HG02610 (cell line): ENCODE measurements around the gene CCDC187.

Experiments
- ATAC-seq: cut with Tn5 transposase; IDR thresholded peaks from one replicate; pipeline ENCODE4 v1.9.1; 2021; ENCODE audit warnings: mild to moderate bottlenecking, moderate library complexity; ENCODE audit not compliant: unreplicated experiment

CCDC187 gene

DNA sequence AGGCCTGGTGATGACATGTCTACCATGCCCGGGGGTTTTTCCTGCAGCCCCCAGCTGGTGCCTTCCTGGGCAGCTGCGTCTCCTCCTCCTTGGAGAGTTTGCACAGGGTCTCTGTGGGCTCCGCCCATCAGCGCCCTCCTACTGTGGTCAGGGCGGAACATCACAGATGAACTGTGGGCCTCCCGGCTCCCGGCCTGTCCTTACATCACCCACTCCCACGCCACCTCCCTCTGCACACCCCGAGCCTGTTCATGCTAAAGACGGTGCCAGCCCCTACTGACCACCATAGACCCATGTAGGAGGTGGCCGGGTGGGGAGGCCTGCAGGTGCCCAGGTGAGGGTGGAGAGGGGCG, 36.0 kb upstream of the CCDC187 start:
- ATAC-seq: no peak

DNA sequence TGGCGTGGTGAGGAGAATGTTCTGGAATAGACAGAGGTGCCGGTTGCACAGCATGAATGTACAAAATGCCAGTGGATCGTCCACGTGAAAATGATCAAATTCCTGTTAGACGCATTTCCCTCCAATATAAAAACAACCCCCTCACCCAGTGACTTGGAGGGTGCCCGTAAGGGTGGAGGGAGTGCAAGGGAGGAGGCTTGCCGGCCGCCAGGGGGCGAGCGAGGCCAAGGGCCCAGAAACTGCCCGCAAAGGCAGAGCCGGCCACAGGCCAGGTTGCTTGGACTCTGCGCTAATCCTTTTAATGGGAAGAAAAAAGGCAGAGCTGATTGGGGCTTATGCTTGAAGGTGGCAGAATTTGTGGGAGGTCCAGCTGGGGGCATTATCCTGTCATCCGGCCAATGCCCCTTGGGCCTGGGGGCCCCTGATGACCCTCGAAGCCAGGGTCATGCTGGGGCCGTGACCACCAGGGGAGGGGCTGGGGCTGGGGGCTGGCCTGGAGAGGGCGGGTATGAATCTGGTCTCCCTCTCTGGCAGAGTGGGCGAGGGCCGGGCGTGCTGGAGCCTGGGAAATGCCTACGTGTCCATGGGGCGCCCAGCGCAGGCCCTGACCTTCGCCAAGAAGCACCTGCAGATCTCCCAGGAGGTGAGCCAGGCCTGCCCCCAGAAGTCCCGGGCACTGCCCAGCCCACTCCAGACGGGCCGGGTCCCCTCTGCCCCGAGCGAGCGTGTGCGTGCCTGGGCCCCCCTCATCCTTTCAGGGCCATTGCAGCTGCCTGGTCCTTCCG, 35.5 kb upstream of the CCDC187 start:
- no peak for ATAC-seq

DNA sequence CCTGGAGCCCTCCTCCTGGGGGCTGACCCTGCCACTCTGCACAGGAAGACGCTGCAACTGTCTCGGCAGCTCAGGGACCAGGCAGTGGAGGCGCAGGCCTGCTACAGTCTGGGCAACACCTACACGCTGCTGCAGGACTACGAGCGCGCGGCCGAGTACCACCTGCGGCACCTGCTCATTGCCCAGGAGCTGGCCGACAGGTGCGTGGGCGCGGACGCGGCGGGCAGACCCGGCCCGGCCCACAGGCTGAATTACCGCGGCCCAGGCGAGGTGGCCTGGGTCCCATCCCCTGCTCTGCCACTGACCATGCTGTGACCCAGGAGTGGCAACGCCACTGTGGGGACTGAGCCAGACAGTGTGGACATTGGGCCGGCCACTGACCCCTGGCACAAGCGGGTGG, 34.6 kb upstream of the CCDC187 start:
- ATAC-seq: no peak

DNA sequence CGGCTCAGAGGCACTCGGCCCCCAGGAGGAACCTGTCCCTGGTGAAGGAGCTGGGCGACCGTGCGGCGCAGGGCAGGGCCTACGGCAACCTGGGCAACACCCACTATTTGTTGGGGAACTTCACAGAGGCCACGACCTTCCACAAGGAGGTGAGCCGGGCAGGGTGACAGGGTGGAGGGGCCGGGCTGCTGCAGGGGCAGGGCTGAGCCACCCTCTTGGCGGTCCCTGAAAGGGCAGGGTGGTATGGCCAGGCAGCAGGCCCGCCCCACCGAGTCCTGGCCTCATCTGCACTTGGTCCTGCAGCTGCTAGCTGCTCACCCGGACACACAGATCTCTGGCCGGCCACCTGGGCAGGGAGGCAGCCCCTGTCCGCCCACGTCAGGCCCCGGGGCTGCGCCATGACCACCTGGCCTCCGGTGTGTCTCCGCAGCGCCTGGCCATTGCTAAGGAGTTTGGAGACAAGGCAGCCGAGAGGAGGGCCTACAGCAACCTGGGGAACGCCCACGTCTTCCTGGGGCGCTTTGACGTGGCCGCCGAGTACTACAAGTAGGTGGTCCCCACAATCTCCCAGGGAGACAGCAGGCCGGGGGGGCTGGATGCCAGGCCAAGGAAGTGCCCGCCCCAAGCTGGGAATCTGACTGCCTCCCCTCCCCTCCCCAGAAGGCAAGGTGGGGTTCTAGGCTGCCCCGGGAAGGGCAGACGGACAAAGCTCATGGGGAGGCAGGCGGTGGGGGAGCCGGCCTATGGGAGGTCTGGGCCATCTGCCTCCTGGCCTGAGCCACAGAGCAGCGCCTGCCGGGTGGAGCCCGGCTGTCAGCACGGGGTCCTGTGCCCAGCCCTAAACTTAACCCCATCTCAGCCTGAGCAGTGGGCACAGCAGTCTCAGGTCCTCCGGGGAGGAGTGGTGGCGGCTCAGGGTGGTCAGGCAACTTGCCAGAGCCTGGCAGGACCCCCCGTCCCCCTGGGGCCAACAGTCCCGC, 33.8 kb upstream of the CCDC187 start:
- ATAC-seq: no peak

DNA sequence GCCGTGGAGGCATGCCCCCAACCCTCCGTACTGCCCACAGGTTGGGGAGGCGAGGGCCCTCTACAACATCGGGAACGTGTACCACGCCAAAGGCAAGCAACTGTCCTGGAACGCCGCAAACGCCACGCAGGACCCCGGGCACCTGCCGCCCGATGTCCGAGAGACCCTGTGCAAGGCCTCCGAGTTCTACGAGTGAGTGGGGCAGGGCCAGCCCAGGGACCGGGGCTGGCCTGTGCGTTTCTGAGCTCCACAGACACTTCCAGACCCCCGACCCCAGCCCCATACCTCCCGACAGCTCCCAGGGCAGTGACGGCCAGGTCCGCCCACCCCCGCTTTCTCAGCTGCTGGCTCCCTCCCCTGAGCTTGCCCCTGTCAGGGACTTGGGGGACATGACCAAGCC, 33.0 kb upstream of the CCDC187 start:
- no peak for ATAC-seq

DNA sequence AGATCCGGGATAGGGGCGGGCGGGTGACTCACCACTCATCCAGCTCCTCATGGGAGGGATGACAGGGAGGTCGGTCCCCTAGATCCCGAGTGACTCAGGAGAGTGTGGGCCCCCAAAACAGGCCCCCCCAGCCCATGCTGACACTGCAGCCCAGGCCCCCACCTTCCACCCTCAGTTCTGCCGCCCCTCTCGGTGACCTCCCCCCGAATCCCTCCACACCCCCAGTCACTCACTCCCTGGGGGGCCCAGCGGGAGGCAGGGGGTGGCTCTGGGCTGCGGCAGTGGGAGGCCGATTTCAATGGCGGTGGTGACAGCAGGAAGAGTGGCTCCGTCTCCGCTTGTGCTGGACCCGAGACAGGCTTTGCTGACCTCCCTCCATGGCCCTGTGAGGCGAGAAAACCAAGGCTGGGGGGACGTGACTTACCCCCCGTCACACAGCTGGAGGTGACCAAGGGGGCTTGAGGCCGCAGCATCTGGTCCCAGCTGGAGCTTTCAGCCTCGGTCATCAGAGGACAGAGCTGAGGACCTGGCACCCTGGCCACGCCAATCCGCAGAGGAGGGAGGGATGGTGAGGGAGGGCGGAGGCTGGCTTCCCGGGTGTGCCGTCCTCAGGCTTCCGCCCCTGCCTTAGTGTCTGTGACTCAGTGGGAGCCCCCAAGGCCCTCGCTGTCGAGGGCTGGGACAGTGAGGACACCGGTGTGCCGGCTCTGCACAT, 32.4 kb upstream of the CCDC187 start:
- no peak for ATAC-seq

DNA sequence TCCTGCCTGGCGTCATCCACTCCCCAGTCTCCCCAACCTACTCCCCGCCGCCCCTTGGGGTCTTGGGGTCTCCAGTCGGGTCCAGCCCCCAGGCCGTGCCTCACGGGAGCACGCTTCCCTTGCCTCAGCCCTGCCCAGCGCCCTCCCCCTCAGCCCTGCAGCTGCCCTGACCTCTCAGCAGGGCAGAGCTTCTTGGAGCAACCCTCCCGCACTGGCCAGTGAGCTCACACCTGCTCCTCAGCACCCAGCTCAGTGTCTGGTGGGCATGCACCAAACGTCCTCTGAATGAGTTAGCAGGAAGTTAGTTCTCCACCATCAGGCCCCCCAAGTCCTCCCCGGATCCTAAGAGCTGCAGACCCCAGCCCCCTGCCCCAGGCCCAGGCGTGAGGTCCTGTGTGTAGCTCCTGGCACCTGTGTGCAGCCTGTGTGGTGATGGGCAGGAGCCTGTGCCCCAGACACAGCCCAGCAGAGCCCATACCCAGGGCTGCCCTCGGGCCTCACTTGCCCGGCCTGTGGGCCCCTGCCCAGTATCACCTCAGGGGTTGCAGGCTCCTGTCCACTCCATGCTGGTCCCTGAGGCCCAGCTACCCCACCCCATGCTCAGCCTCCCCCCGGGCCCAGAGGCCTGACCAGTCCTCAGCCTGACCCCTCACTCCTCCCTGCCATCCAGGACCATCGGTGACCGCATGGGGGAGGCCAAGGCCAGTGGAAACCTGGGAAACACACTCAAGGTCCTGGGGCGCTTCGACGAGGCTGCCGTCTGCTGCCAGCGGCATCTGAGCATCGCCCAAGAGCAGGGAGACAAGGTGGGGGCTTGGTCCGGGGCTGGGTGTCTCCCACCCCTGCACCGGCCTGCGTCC, 31.6 kb upstream of the CCDC187 start:
- ATAC-seq: no peak

DNA sequence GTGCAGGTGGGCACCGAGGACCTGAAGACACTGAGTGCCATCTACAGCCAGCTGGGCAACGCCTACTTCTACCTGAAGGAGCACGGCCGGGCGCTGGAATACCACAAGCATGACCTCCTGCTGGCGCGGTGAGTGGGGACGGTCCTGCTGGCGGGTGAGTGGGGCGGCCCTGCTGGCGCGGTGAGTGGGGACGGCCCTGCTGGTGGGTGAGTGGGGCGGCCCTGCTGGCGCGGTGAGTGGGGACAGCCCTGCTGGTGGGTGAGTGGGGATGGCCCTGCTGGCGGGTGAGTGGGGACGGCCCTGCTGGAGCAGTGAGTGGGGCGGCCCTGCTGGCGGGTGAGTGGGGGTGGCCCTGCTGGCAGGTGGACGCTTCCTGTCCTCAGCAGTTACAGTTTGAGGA, 30.6 kb upstream of the CCDC187 start:
- no peak for ATAC-seq

DNA sequence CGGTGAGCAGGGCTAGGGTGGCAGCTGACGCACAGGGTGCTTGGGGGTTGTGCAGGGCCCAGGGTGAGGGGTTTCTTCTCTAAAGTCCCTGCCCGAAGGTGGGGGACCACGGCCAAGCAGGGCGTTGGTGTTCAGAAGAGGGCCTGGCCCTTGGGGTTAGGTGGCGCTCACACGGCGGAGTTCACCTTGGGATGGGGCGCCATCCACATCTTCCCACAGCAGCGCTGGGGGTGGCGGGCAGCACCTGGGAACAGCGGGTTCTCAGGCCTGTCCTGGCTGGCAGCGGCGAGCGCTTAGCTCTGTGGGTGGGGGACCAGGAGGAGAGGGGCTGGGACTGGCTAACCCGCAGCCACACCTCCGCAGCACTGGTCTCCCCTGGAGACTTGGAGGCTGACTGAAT, 29.6 kb upstream of the CCDC187 start:
- no peak for ATAC-seq

DNA sequence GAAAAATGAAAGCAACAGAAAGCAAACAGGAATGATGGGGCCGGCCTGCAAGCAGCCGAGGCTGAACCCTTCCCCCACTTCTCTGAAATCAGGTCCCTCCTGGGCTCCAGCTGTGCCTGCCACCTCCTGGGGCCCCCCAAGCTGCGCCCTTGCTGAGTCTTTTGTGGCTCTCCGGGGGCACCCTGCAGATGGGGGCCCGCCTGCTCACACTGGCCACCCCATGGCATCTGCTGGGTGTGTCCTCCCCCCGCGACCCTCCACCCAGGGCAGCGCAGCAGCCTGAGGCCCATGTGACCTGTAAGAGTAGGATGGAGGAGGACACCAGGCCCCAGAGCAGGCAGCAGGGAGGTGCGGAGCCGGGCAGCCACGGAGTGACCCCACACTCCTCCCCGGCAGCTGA, 29.2 kb upstream of the CCDC187 start:
- ATAC-seq: no peak

DNA sequence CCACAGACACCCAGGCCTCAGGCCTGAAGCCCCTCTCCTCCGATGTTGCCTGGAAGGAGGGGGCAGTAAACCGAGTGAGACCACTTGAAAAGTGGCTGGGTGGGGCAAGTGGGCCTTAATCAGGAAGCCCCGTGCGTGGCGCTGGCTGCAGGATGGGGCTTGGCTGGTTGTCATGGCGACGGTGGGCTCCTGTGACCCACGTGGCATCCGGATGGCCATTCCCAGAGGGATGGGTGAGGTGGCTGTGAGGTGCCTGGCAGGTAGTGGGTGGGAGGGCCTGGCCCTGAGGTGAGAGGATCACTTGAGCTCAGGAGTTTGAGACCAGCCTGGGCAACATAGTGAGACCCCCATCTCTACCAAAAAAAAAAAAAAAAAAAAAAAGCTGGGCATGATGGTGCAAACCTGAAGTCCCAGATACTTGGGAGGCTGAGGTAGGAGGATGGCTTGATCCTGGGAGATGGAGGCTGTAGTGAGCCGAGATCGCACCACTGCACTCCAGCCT, 28.6 kb upstream of the CCDC187 start:
- no peak for ATAC-seq

DNA sequence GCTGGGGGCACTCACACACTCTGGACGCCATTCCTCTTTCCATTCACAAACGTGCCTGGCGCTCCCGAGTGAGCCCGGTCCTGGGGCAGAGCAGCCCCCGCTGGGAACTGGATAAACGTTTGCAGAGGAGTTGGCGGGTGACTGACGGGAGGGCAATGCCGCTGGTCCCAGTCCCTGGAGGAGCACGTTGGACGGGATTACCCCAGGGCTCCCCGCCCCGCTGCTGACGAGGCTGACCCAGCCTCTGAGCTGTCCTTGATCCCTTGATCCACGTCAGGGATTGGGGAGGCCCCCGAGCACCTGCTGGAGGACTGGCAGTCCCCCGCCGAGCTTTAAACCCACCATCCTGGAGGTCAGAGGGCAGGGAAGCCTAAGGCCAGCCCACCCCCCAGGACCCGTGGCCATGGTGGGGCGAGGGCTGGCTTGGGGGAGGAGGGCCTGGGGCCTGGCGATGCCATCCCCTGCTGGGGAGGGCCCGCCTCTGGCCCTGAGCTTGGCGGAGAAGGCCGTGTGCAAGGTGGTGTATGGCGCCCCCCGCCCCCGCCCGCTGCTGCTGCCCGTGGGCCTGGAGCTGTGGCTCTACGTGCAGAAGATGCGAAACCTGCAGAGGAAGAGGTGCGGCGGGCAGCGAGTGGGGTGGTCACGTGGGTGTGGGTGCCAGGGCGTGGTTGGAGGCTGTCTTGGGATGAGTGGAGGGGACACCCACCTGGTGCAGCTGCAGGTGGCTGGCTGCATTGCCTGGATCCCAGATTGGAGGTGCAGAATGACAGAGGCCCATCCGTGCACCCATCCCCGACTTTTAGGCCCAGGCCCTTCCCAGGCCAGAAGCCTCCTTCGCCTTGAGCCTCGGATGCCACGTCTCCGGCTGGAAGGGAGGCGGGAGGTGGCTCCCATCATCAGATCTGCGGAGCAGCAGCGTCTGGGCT, 27.9 kb upstream of the CCDC187 start:
- ATAC-seq: no peak

DNA sequence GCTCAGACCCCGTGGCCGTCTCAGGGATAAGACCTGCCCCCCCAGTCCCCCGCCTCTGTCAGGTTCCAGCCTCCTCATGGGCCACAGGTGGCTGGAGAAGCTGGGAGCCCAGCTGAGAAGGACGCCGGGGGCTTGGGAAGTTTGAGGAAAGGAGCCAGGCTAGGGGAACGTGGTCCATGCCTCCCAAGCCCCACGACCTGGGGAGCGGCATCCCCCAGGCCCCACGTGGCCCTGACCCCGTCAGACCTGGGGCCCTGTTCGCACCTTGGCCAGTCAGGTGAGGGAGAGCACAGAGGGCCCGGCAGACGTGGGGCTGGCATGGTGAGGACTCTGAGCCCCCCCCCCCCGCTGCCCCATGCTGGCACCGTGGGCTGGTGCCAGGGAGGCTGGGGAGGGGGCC, 27.1 kb upstream of the CCDC187 start:
- no peak for ATAC-seq

DNA sequence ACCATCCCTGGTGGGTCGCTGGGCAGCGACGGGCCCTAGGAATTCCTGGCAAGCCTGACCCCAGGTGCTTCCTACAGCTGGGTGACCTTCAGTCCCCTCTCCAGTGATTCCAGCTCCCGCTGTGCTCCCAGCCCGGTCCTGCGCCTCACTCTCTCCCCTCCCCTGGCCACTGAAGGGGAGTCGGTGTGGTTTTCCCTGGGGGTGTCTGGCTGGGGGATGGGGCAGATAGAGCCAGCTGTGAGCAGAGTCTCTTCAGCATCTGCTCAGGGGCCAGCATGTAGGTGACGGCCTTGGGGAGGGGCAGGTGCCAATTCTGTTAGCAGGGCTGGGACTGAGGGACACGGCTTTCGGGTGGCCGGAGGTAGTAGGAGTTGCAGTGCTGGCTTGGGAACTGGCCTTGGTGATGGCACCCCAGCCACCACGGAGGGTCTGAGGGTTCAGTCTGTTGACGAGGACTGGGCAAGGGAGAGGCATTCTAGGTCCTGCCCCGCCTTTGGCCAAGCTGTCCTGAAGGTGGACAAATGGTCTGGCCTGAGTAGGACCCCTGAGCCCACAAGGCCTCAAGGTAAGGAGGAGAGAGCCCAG, 26.6 kb upstream of the CCDC187 start:
- no peak for ATAC-seq

DNA sequence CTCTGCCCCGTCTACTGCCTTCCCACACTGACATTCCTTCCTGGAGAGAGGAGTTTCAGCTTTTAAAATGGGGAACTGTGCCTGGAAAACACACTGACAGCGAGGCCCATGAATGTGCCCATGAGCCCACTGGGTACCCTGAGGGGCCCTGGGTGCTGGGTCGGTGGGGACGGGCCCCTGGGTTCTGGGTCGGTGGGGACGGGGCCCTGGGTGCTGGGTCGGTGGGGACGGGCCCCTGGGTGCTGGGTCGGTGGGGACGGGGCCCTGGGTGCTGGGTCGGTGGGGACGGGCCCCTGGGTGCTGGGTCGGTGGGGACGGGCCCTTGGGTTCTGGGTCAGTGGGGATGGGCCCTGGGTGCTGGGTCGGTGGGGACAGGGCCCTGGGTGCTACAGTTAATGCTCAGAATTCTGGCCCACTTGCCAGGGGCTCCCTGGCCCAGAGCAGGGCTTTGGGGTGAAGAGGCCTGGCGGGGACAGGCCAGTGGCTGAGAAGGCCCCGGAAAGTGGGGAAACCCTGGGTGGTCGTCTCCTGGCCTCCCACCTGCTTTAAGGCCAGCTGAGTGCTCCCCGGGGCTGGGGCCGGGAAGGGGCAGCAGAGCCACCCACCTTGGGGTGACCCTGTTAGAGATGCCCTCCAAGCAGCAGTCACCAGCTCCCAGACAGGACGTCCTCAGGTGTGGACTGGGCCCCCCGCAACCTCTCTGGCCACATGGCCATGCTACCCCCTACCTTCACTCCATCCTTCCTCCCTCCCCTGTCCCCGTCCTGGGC, 25.9 kb upstream of the CCDC187 start:
- ATAC-seq: no peak

DNA sequence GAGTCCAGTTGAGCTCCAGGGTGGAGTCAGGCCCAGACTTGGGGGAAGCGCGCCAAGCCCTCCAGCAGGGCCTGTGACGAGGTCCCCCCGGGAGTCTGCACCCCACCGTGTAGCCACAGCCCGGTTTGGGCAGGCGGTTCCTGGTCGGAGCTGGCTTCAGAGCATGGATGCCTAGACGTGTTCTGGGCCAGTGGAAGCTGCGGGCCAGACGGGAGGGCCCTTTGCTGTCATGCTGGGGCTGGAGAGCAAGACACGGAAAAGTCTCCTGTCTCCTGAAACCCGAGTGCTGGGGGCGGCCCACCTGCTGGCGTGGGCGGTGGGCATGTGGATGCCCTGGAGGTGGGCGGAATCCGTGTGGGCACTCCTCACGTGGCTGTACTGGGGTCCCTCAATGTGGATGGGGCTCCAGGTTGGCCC, 25.3 kb upstream of the CCDC187 start:
- no peak for ATAC-seq

DNA sequence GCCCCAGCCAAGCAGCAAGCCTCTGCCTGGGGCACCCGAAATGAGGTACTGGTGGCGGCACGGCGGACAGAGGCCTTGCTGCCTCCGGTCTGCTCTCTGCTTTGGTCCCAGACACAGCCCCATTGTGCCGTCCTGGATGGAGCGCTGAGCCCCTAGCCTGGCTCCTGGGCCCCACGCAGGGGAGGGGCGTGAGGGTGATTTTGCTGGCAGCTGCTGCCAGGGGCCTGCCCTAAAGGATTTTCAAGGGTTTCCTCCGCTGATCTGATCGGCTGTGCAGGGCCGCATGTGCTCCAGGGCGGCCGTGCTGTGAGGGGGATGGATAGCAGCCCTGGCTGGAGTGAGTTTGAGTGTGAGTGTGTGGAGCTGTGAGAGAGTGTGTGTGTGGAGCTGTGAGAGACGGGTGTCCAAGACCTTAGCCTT, 24.7 kb upstream of the CCDC187 start:
- ATAC-seq: no peak

DNA sequence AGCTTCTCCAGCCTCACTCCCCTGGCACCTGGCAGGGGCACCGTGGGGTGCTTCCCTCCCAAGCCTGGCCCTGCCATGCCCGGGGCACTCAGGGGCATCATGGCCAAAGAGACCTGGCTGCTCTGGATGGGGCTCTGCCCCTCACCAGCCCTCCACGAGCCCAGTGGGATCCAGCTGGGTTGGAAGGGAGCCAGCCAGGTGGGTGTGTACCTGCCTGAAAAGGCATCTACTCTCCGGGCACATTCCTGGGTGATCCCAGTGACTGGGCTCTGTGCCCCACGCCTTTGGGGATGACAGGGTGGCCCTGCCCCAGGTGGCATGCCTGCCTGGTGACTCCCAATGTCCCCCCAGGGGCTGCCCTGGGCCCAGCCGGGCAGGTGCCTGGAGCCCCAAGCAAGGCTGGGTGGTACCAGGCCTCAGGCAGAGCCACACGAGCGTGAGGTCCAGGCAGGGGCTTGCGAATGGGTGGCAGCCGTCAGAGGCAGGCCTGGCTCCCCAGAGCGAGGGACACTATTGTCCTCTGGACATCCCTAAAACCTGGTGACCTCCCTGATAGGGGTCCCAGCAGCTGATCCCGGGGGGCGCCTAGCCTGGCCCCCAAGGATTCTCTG, 24.2 kb upstream of the CCDC187 start:
- no peak for ATAC-seq
